Measurements from ENCODE around the gene CH25H. TPM values are rescaled to one million over a fixed set of nuclear protein-coding genes. Genes with fewer than 3 reads are reported as not detected.
A peak's percentile ranks its signal among the peaks of the same experiment; 100 is the strongest.

CH25H gene
- total RNA-seq, 1 donor from 2014 or later, result 0.78 TPM

DNA sequence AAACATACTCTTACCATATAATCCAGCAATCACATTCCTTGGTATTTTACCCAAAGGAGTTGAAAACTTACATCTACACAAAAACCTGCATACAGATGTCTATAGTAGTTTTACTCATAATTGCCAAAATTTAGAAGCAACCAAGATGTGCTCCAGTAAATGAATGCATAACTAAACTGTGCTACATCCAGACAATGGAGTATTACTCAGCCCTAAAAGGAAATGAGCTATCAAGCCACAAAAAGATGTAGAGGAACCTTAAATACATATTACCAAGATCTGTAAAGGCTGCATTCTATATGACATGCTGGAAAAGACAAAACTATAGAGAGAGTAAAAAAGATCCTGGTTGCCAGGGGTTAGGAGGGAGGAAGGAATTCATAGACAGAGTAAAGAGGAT is 21.8 kb upstream of the CH25H start:
- DNase-seq, result no peak

- no peak for DNase-seq
Measured at GRCh38 chr10:89228146-89228545, 21.0 kb upstream of the CH25H start.

GRCh38 chr10:89226891-89227290 is 19.8 kb upstream of the CH25H start:
- no peak for DNase-seq

- DNase-seq, result no peak
Measured at GRCh38 chr10:89224739-89225443, 17.8 kb upstream of the CH25H start.

- no peak for DNase-seq
Measured at GRCh38 chr10:89221919-89222318, 14.8 kb upstream of the CH25H start.

- no peak for DNase-seq
Measured at GRCh38 chr10:89219513-89220218, 12.5 kb upstream of the CH25H start.

DNA sequence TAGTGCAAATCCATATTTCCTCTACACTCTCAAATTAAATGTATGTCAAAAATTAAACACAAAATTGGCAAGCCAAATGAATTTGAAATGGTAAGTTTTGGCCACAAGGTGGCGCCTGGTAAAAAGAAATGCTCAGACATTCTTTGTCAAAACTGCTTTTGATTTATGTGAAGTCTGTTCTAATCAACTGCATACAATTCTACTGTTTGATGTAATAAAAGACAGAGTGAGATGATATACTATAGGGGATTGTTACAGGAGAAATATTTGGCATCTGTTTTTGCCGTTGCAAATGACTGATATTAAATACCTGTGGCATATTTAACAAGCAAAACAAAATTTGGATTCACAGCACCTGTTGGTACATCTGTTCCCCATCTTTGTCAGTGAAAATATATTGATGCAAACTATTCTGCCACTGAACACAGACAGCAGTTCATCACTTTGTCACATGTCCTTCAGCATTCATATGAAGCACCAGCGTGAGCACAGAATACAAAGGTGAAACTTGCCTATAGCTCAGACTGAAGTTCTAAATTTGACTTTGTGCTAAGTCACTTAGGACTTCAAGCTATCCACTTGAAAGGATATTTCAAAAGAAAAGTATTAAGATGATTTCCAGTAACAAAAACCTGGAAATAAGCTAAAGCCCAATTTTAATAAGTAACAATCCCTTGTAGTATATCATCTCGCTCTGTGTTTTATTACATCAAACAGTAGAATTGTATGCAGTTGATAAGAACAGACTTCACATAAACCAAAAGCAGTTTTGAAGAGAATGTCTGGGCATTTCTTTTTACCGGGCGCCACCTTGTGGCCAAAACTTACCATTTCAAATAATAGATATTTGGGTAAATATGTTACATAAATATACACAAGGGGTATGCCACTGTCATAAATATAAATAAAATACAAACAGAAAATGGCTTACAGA is 10.2 kb upstream of the CH25H start:
- peak; percentile 15 for DNase-seq

- DNase-seq, result no peak
Measured at GRCh38 chr10:89216056-89216455, 8.9 kb upstream of the CH25H start.

DNA sequence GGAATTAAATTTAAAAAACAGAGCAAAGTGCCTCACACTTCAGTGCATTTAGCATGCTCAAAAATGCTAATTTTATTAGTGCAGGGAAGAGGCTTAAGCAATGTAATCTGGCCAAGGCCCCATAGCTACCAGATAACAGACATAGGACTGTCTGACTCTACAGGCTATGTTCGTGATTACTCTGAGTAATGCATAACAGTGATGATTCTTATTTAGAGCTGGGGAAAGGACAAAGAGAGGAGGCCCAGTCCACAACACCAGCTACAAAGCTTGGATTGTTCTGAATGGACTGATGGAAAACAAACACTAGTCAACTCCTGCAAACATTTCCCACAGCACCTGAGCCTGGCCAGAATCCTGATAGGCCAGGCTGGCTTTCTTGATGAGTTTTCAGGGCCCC is 8.4 kb upstream of the CH25H start:
- DNase-seq, result no peak

DNA sequence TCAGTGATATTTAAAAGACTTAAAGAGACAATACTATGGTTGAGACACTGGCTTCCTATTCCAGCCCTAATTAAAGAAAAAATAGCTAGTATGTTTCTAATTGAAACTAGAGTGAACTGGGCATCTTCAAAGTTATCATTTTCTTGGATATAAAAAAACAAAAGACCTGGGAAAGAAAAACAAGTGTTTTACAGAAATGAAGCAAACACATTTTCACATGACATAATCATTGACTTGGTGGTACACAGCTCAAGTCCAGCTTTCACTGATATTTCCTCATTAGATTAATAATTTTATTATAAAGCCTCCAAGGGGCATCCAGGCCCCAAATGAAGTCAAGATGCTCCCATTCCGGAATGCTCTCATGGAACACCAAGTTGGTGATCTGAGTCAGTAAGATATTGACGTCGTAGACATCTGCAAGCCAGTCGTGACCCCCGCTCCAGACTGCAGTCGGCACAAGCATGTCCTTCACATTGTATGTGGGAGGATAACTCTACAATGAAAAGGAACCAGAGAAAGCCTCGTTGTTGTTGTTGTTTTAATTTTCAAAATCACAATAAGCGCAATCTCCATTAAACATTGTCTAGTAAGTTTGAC is 7.5 kb upstream of the CH25H start:
- DNase-seq, result no peak

GRCh38 chr10:89213191-89213808 is 6.2 kb upstream of the CH25H start:
- DNase-seq, result no peak

- DNase-seq, result no peak
Measured at GRCh38 chr10:89210794-89211425, 3.8 kb upstream of the CH25H start.

DNA sequence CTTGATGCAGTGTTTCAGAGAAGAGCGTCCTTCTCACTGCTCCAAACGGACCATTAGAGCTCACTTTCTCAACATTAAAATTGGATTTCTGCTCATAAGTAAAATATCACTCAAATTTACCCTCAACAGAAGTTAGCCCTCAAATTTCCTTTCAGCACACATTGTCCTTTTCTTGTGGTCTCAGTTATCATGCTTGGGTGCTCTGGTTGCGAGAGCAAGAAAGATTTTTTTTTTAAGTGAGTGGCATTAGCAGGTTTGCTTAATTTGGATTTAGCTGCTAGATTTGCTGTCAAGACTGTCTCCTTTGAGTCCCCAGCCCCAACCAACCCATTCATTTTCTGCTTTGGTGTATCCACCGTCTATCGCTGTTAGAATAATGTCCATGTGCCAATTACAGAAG is 2.6 kb upstream of the CH25H start:
- no peak for DNase-seq

- DNase-seq, result no peak
Measured at GRCh38 chr10:89207801-89208551, 859 bp upstream of the CH25H start.

GRCh38 chr10:89206402-89207180 is 526 bp downstream of the CH25H start:
- DNase-seq, result no peak

DNA sequence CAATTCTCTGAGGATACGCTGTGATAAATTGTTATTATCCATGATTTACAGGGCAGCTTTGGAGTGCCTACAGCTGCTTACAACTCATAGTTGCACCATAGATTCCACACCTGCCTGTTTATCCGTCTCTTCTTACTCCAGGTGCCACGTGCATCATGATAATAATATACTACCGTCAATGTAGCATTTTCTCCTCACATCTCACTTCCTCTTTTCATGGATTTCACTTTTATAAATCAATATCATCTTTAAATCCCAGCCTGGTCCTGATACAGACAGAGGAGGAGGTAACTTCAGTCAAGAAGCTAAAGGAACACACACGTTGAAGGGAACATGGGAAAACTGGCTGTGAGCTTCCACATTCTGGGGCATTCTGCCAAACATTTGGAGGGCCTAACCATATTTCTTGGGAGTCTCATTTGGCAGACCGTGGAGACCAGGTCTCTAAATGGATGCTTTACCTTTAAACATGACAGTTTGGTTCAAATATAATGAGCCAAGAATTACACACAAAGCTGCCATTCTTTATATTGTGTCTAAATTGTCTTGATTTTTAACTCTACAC is 2.4 kb downstream of the CH25H start:
- no peak for DNase-seq

- no peak for DNase-seq
Measured at GRCh38 chr10:89203237-89203636, 3.9 kb downstream of the CH25H start.

DNA sequence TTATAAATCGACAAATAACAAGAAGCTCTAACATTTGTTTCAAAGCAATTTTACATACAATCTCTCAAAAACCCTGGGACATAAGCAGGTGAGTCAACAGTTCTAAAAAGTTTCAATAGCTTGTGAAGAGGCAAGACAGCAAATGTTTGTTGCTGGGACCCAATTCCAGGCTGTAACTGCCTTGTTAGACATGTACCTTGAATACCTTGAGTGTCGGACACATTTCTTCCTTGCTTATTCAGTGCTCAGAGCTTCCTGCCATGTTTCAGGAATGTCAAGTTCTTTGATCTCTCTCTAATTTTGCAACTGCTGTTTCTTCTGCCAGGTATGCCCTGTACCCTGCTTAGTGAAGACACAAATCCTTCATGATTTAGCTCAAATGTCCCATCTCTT is 5.1 kb downstream of the CH25H start:
- DNase-seq, result no peak

DNA sequence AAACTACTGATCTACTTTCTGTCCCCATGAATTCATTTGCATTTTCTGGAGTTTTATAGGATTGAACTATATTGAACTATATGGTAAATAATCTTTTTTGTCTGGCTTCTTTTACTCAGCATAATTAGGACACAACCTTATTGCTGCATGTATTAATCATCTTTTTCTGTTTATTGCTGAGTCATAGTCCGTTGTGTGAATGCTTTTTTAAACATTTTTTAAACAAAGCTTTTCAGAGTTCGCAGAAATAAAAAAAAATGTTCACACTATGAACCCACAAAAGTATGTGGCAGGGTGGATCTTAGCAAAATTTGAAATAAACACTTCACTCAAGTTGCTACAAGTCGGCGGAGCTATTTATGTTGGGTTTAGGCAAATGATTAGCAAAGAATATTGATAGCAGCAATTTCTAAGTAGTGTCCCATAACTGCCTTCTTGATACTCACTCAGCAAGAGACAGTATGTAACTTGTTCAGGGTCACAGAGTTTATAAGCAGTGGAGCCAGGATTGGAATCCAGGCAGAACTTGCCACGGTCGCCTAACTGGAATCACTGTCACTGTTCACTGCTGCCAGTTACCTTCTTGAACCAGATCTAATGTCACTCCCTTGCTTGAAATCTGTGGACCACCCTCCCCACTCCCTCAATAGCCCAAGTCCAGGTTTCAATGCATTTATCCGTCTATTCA is 5.6 kb downstream of the CH25H start:
- DNase-seq, result no peak

Measured in occipital lobe (tissue), 2 donors.